Fibroblast of pulmonary artery (primary cell): ENCODE data around the gene GLYATL2.

ENCODE experiments used
- DNase-seq: peaks from one replicate; pipeline ENCODE4 v3.0.0-alpha.2; 2010; ENCODE audit warnings: low read depth
- H3K4me3 ChIP-seq: replicated peaks from 2 replicates; pipeline ENCODE4 v1.5.1; 2011; ENCODE audit warnings: low read depth, mild to moderate bottlenecking, control low read depth, low read length, moderate library complexity
- CTCF ChIP-seq: IDR thresholded peaks from 2 replicates; pipeline ENCODE4 v1.5.1; 2011; ENCODE audit warnings: mild to moderate bottlenecking, control low read depth, low read length, inconsistent platforms; ENCODE audit errors: missing control alignments

The GLYATL2 gene

GRCh38 chr11:58867556-58867955 is 23.1 kb upstream of the GLYATL2 start:
- no peak for TF ChIP-seq CTCF
- DNase-seq = no peak
- H3K4me3 ChIP-seq = no peak overlapping the region

- DNase-seq = no peak
- no peak for TF ChIP-seq CTCF
- H3K4me3 ChIP-seq = no peak overlapping the region
Observed at GRCh38 chr11:58866788-58867187, 22.3 kb upstream of the GLYATL2 start.

- TF ChIP-seq CTCF = no peak
- H3K4me3 ChIP-seq = no peak overlapping the region
- no peak for DNase-seq
Observed at GRCh38 chr11:58864335-58864734, 19.8 kb upstream of the GLYATL2 start.

GRCh38 chr11:58863697-58864096 is 19.2 kb upstream of the GLYATL2 start:
- TF ChIP-seq CTCF = no peak
- no peak for DNase-seq
- no peak overlapping the region for H3K4me3 ChIP-seq

- no peak for DNase-seq
- H3K4me3 ChIP-seq = no peak overlapping the region
- TF ChIP-seq CTCF = no peak
Observed at GRCh38 chr11:58861533-58861932, 17.0 kb upstream of the GLYATL2 start.

- no peak for TF ChIP-seq CTCF
- no peak overlapping the region for H3K4me3 ChIP-seq
- no peak for DNase-seq
Observed at GRCh38 chr11:58856806-58857205, 12.3 kb upstream of the GLYATL2 start.

- no peak overlapping the region for H3K4me3 ChIP-seq
- no peak for DNase-seq
- no peak for TF ChIP-seq CTCF
Observed at GRCh38 chr11:58845386-58845785, 882 bp upstream of the GLYATL2 start.
